B cell (primary cell): Measurements from ENCODE around the gene PSMD1.

Experiments used
- EZH2 ChIP-seq: IDR thresholded peaks from 2 replicates; pipeline ENCODE4 v1.6.1; 2012; ENCODE audit warnings: borderline replicate concordance, low read depth, mild to moderate bottlenecking, moderate library complexity, low read length; ENCODE audit not compliant: insufficient read depth, poor library complexity, severe bottlenecking
- TF ChIP-seq, protein P1 (sequence below): fragments of 200-600 bp; IDR thresholded peaks from one replicate; pipeline ENCODE4 v1.8.0; 2022; ENCODE audit warnings: antibody characterized with exemption, mild to moderate bottlenecking

DNA sequence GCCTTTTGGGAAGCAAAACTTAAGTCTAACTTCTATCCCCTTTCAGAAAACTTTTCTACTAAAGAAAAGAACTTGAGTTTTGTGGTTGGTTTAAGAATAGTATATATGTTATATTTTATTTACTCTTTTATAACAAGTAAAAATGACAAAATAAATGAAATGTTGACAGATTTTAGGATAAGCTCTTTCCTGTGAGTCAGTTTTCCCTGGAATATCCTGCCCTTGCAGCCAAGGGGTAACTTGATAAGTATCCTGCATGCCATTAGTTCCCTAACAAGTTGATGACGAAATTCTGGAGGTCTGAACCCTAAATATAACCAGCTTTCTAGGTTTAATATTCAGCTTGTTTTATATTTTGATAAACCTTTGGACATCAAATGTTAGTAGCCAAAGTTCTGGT lies 75.5 kb downstream of the PSMD1 start:
- TF ChIP-seq, protein P1, sequence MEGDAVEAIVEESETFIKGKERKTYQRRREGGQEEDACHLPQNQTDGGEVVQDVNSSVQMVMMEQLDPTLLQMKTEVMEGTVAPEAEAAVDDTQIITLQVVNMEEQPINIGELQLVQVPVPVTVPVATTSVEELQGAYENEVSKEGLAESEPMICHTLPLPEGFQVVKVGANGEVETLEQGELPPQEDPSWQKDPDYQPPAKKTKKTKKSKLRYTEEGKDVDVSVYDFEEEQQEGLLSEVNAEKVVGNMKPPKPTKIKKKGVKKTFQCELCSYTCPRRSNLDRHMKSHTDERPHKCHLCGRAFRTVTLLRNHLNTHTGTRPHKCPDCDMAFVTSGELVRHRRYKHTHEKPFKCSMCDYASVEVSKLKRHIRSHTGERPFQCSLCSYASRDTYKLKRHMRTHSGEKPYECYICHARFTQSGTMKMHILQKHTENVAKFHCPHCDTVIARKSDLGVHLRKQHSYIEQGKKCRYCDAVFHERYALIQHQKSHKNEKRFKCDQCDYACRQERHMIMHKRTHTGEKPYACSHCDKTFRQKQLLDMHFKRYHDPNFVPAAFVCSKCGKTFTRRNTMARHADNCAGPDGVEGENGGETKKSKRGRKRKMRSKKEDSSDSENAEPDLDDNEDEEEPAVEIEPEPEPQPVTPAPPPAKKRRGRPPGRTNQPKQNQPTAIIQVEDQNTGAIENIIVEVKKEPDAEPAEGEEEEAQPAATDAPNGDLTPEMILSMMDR, result no peak
- TF ChIP-seq EZH2, result no peak
